OCI-M2 (cell line): ENCODE results near the gene KAT6B.
"Not testable (repeated sequence)": the region's sequence is repeated elsewhere in the genome, so short reads cannot be mapped to it uniquely, and the experiment has no call there.

Experiments
- DNase-seq: peaks from one replicate; lab custom pipeline; 2025; ENCODE audit not compliant: unreplicated experiment; lab: John Stamatoyannopoulos, UW

The KAT6B gene

GRCh38 chr10:74856940-74857339 lies 30.5 kb downstream of the KAT6B start:
- no peak for DNase-seq

GRCh38 chr10:74857586-74857985 lies 31.2 kb downstream of the KAT6B start:
- no peak for DNase-seq

GRCh38 chr10:74859546-74859945 lies 33.1 kb downstream of the KAT6B start:
- no peak for DNase-seq

GRCh38 chr10:74862625-74863024 lies 36.2 kb downstream of the KAT6B start:
- no peak for DNase-seq

- no peak for DNase-seq
Measured at GRCh38 chr10:74863551-74863950, 37.2 kb downstream of the KAT6B start.

GRCh38 chr10:74867351-74867750 lies 41.0 kb downstream of the KAT6B start:
- DNase-seq: no peak

- DNase-seq: no peak
Measured at GRCh38 chr10:74868392-74868977, 42.1 kb downstream of the KAT6B start.

- no peak for DNase-seq
Measured at GRCh38 chr10:74869635-74870034, 43.2 kb downstream of the KAT6B start.

GRCh38 chr10:74870191-74870590 lies 43.8 kb downstream of the KAT6B start:
- no peak for DNase-seq

DNA sequence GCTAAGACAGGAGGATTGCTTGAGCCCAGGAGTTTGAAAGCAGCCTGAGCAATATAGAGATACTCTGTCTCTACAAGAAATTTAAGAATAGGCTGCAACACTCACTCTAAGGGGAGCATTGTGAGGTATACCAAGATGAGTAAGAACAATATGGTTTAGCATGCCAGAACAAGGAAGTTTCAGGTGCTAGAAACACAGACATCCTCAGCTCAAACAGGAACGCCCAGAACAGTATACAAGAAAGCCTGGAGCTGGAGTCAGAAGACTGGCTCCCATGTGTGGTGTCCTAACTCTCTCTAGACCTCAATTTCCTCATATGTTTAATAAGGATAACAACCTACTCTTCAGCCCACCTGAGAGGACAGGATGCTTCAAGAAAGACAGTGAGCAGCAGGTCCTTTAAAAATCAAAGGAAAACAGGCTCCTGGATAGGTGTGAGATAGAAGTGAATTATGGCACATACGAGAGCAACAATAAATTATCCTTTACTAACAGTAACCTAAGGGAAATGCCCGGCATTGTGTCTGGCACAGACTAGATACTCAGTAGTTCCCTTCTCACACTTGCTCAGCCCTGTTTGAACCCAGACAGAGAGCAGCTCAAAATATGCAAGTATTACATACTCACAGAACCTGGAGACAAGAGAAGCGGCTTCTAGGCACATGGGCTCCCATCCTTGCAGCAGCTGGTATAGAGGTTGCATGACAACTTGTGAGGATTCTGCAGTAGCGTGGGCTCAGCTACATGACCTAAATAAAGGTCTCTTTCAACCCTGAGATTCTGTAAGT lies 45.4 kb downstream of the KAT6B start:
- DNase-seq: no peak

DNA sequence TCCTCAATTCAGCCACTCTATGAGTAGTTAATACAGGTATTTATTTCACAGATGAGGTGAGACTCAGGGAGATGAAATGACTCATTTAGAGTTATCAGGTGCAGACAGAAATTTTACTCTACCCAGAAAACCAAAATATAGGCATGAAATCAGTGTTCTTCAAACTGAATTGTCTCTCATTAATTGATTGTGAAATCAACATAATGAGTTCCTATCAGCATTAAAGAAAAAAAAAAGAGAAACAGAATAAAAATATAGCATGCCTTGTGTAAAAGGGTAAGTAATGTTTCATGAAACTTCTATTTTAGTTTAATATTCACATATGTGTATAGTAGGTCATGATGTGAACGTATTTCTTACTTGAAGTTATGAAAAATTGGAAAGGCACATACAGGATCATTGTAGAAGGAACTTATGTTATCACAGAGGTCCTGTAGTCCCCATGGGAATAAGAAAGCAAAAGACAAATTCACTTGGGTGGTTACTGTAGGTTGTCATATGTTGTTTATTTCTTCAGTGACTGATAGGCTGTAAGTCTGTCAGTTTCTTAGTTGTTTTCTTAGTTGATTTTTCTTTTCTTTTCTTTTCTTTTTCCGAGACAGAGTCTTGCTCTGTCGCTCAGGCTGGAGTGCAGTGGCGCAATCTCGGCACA lies 47.5 kb downstream of the KAT6B start:
- DNase-seq: no peak

GRCh38 chr10:74874649-74875048 lies 48.2 kb downstream of the KAT6B start:
- DNase-seq: no peak

GRCh38 chr10:74875068-74875467 lies 48.7 kb downstream of the KAT6B start:
- DNase-seq: no peak

GRCh38 chr10:74875966-74876365 lies 49.6 kb downstream of the KAT6B start:
- no peak for DNase-seq

DNA sequence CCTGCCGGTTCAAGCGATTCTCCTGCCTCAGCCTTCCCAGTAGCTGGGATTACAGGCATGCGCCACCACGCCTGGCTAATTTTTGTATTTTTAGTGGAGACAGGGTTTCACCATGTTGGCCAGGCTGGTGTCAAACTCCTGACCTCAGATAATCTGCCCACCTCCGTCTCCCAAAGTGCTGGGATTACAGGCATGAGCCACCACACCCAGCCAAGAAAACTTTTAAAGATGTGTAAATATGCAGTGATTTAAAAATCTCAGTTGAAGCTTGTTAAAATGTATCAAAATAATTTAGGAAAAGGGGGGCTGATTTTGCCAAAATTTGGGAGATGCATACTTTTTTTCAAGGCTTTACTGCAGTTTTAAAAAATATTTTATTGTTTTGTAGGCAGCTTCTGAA lies 50.7 kb downstream of the KAT6B start:
- not testable (repeated sequence) for DNase-seq

- DNase-seq: no peak
Measured at GRCh38 chr10:74877898-74878297, 51.5 kb downstream of the KAT6B start.

DNA sequence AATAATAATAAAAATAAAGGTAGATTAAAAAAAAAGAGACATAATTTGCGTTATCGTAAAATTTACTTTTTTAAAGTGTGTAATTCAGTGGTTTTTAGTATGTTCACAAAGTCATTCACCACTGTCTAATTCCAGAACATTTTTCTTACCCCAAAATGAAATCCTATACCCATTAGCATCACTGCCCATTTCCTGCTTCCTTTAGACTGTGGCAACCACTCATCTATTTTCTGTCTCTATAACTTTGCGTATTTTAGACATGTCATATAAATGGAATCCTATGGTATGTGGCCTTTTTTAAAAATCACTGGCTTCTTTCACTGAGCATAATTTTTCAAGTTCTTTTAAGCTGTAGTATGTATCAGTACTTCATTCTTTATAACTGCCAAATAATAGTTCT lies 53.6 kb downstream of the KAT6B start:
- no peak for DNase-seq

- DNase-seq: no peak
Measured at GRCh38 chr10:74881253-74881884, 55.0 kb downstream of the KAT6B start.

- DNase-seq: no peak
Measured at GRCh38 chr10:74882427-74882826, 56.0 kb downstream of the KAT6B start.

- no peak for DNase-seq
Measured at GRCh38 chr10:74882831-74883230, 56.4 kb downstream of the KAT6B start.

DNA sequence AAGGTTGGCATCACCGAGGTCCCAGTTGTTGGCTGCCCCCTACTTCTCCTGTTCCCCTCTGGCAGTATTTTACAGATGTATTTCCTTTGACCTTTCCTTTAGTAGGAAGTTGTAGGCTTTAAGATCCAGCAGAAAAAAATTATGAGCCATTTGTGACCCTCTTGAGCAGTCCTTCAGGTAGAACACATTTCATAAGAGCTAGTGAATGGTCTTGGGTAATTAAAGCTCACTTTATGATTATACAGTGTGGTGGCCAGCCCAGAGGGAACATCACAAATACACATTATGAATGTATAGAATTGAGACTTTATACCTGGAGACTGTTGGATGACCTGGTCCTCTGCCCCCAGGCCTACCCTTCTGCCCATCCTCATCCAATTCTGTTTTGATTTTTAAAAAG lies 57.0 kb downstream of the KAT6B start:
- DNase-seq: no peak
